Measurements from ENCODE around the gene CLSTN3. TPM values are rescaled to one million over a fixed set of nuclear protein-coding genes. Genes with fewer than 3 reads are reported as not detected.
"Not testable (repeated sequence)": the region's sequence is repeated elsewhere in the genome, so short reads cannot be mapped to it uniquely, and the experiment has no call there.

The CLSTN3 gene
- total RNA-seq, 1 donor from 2014 or later: 14.8 TPM

DNA sequence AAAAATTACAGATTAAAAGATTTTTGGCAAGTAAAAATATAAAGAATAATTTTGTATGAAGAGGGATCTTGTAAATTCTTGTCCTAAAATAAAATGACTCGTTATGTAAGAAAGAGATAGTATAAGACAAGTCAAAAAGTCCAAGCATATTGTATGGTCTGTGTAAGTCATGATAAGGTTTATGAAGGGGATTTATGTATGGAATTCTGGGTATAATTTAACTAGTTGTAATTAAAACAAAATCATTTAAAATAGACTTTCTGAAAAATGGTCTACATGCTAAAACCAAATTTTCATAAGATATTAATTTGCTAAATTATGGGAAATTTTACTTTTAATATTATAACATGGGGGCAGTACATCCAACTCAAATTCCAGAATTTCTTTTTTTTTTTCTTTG is 41.7 kb downstream of the CLSTN3 start:
- intact Hi-C loops (cut with micrococcal nuclease): no loop called here
- ChIA-PET CTCF (no interaction called here), POLR2A (no interaction called here)
- TF ChIP-seq, protein P1, sequence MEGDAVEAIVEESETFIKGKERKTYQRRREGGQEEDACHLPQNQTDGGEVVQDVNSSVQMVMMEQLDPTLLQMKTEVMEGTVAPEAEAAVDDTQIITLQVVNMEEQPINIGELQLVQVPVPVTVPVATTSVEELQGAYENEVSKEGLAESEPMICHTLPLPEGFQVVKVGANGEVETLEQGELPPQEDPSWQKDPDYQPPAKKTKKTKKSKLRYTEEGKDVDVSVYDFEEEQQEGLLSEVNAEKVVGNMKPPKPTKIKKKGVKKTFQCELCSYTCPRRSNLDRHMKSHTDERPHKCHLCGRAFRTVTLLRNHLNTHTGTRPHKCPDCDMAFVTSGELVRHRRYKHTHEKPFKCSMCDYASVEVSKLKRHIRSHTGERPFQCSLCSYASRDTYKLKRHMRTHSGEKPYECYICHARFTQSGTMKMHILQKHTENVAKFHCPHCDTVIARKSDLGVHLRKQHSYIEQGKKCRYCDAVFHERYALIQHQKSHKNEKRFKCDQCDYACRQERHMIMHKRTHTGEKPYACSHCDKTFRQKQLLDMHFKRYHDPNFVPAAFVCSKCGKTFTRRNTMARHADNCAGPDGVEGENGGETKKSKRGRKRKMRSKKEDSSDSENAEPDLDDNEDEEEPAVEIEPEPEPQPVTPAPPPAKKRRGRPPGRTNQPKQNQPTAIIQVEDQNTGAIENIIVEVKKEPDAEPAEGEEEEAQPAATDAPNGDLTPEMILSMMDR (IDR thresholded peaks at IDR 0.05): no peak
- ATAC-seq (ENCODE audit: low read depth) (no peak), DNase-seq (no peak)
- Mint-ChIP-seq H3K9me3 (peaks cover 28% of the 10 kb centered on the region), H3K27me3 (peaks cover 23% of the 10 kb centered on the region), H3K4me3 (no peak overlapping the region), H3K36me3 (ENCODE audit: low read depth) (peaks cover 2% of the 10 kb centered on the region), H3K27ac (no peak overlapping the region), H3K4me1 (no peaks in the 10 kb centered on the region)

DNA sequence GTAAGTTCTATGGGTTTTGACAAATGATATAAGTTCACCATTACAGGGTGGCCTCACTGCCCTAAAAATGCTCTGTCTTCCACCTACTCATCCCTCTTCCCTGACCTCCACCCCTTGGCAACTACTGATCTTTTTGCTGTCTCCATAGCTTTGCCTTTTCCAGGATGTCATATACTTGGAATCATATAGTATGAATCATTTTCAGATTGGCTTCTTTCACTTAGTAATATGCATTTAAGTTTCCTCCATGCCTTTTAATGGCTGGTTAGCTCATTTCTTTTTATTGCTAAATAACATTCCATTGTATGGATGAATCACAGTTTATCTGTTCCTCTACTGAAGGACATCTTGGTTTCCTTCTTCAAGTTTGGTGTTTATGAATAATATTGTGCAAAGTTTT is 45.3 kb downstream of the CLSTN3 start:
- ChIA-PET CTCF (no interaction called here), POLR2A (no interaction called here)
- Mint-ChIP-seq H3K27ac (no peak overlapping the region), H3K27me3 (peaks cover 29% of the 10 kb centered on the region), H3K9me3 (peaks cover 6% of the 10 kb centered on the region), H3K36me3 (ENCODE audit: low read depth) (no peaks in the 10 kb centered on the region), H3K4me3 (no peak overlapping the region), H3K4me1 (no peaks in the 10 kb centered on the region)
- TF ChIP-seq, protein P1 (IDR thresholded peaks at IDR 0.05): no peak
- DNase-seq (no peak), ATAC-seq (ENCODE audit: low read depth) (no peak)
- intact Hi-C loops (cut with micrococcal nuclease): no loop called here

DNA sequence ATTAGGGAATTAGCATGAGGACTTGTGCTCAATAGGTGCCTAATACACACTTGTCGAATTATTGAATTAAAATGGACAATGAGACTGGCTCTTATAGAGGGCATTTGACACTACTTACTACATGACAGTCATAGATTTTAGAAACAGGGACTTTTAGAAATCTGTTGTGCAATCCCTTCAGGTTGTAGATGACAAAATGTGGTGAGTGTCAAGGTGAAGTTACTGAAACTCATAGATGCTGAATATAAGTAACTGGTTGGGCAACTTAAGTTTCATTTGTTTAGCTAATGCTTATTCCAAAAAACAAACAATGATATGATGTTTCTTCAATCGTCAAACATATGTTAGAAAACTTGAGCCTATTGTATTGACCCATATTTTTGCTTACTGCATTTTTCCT is 46.4 kb downstream of the CLSTN3 start:
- TF ChIP-seq, protein P1 (IDR thresholded peaks at IDR 0.05): no peak
- Mint-ChIP-seq H3K4me1 (no peaks in the 10 kb centered on the region), H3K27ac (no peak overlapping the region), H3K9me3 (peaks cover 5% of the 10 kb centered on the region), H3K36me3 (ENCODE audit: low read depth) (no peaks in the 10 kb centered on the region), H3K4me3 (no peak overlapping the region), H3K27me3 (peaks cover 34% of the 10 kb centered on the region)
- CTCF ChIA-PET: no interaction called here
- ATAC-seq (ENCODE audit: low read depth) (no peak), DNase-seq (no peak)
- POLR2A ChIA-PET: no interaction called here
- intact Hi-C loops (cut with micrococcal nuclease): no loop called here

DNA sequence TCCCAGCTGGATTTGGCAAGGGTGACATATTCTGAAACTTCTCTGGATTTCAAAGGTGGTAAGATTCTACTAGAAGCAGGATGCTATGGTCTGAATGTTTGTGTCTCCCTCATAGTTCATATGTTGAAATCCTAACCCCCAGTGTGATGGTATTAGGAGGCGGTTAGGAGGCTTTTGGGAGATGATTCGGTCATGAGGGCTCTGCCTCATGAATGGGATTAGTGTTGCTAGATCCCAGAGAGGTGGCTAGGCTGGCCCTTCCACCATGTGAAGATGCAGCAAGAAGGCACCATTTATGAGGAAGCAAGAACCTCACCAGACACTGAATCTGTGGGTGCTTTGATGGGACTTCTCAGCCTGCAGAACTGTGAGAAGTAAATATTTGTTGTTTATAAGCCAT is 48.3 kb downstream of the CLSTN3 start:
- intact Hi-C loops (cut with micrococcal nuclease): no loop called here
- H3K4me3 Mint-ChIP-seq: no peak overlapping the region
- CTCF ChIA-PET: no interaction called here

GRCh38 chr12:7180685-7181084 is 50.5 kb downstream of the CLSTN3 start:
- intact Hi-C loops (cut with micrococcal nuclease): loop anchor here (10.0 kb wide), 1 partner anchor 1064 kb away; no protein-coding TSS in a partner anchor
- DNase-seq: no peak
- CTCF ChIA-PET: interaction anchor here (0.6 kb wide), 1 partner anchor 33 kb away, joined by 3 read pairs; no protein-coding TSS in a partner anchor
- H3K9me3 Mint-ChIP-seq: no peaks in the 10 kb centered on the region
- TF ChIP-seq, protein P1 (IDR thresholded peaks at IDR 0.05): no peak
- no peaks in the 10 kb centered on the region for H3K4me1 Mint-ChIP-seq
- no peak overlapping the region for H3K27ac Mint-ChIP-seq
- no peak for ATAC-seq (ENCODE audit: low read depth)
- H3K36me3 Mint-ChIP-seq (ENCODE audit: low read depth): no peaks in the 10 kb centered on the region
- POLR2A ChIA-PET: no interaction called here
- H3K4me3 Mint-ChIP-seq: no peak overlapping the region
- peaks cover 26% of the 10 kb centered on the region for H3K27me3 Mint-ChIP-seq

More for the DNA sequence above, 48.3 kb downstream of the CLSTN3 start:
- Mint-ChIP-seq H3K4me1 (no peaks in the 10 kb centered on the region), H3K9me3 (no peaks in the 10 kb centered on the region), H3K27me3 (peaks cover 36% of the 10 kb centered on the region), H3K36me3 (ENCODE audit: low read depth) (no peaks in the 10 kb centered on the region), H3K27ac (no peak overlapping the region)
- TF ChIP-seq, protein P1 (IDR thresholded peaks at IDR 0.05): no peak
- DNase-seq (no peak), ATAC-seq (ENCODE audit: low read depth) (no peak)
- POLR2A ChIA-PET: no interaction called here

GRCh38 chr12:7186058-7186457 is 55.9 kb downstream of the CLSTN3 start:
- peaks cover 13% of the 10 kb centered on the region for H3K27me3 Mint-ChIP-seq
- ATAC-seq (ENCODE audit: low read depth); H3K27ac Mint-ChIP-seq; H3K36me3 Mint-ChIP-seq (ENCODE audit: low read depth); H3K4me3 Mint-ChIP-seq; H3K9me3 Mint-ChIP-seq; DNase-seq; CTCF ChIA-PET: not testable (repeated sequence)
- peaks cover 24% of the 10 kb centered on the region for H3K4me1 Mint-ChIP-seq
- POLR2A ChIA-PET: interaction anchor here (0.5 kb wide), 1 partner anchor 695 kb away, joined by 11 read pairs; no protein-coding TSS in a partner anchor
- intact Hi-C loops (cut with micrococcal nuclease): loop anchor here (5.0 to 10.0 kb wide), 2 partner anchors 771 to 1059 kb away; no protein-coding TSS in a partner anchor

All from activated B cell treated with CpG ODN at 0.5 μM for 24 hours (primary cell).